ENCODE results near the gene CKAP4.

Gene CKAP4

GRCh38 chr12:106292339-106292738, 44.5 kb upstream of the CKAP4 start:
- Histone ChIP-seq H3K27ac (ENCODE audit: low read depth, low read length) (no peak overlapping the region), H4K20me1 (ENCODE audit: control insufficient read depth, insufficient read depth, low read depth, low read length) (no peaks in the 10 kb centered on the region), H3K79me2 (ENCODE audit: control insufficient read depth, low read length) (no peaks in the 10 kb centered on the region), H3K4me1 (ENCODE audit: control insufficient read depth, low read length) (peaks cover under 1% of the 10 kb centered on the region), H3K36me3 (ENCODE audit: control insufficient read depth, low read length) (no peaks in the 10 kb centered on the region), H3K4me3 (ENCODE audit: low read length) (no peak overlapping the region), H3K9me2 (replicated peaks; ENCODE audit: control insufficient read depth, low read length) (no peaks in the 10 kb centered on the region), H3F3A (ENCODE audit: control insufficient read depth, insufficient read depth) (no peaks in the 10 kb centered on the region), H3K27me3 (ENCODE audit: control insufficient read depth, low read length) (no peaks in the 10 kb centered on the region), H3K9me3 (ENCODE audit: control insufficient read depth, insufficient read depth, low read length) (no peaks in the 10 kb centered on the region), H3K4me2 (ENCODE audit: low read length) (no peak overlapping the region)
- TF ChIP-seq, protein P1, sequence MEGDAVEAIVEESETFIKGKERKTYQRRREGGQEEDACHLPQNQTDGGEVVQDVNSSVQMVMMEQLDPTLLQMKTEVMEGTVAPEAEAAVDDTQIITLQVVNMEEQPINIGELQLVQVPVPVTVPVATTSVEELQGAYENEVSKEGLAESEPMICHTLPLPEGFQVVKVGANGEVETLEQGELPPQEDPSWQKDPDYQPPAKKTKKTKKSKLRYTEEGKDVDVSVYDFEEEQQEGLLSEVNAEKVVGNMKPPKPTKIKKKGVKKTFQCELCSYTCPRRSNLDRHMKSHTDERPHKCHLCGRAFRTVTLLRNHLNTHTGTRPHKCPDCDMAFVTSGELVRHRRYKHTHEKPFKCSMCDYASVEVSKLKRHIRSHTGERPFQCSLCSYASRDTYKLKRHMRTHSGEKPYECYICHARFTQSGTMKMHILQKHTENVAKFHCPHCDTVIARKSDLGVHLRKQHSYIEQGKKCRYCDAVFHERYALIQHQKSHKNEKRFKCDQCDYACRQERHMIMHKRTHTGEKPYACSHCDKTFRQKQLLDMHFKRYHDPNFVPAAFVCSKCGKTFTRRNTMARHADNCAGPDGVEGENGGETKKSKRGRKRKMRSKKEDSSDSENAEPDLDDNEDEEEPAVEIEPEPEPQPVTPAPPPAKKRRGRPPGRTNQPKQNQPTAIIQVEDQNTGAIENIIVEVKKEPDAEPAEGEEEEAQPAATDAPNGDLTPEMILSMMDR (IDR thresholded peaks at IDR 0.05; ENCODE audit: low read depth, low read length, poor library complexity, severe bottlenecking): no peak
- no peak for TF ChIP-seq EZH2phosphoT487 (IDR thresholded peaks at IDR 0.05; ENCODE audit: borderline replicate concordance, low read length)

DNA sequence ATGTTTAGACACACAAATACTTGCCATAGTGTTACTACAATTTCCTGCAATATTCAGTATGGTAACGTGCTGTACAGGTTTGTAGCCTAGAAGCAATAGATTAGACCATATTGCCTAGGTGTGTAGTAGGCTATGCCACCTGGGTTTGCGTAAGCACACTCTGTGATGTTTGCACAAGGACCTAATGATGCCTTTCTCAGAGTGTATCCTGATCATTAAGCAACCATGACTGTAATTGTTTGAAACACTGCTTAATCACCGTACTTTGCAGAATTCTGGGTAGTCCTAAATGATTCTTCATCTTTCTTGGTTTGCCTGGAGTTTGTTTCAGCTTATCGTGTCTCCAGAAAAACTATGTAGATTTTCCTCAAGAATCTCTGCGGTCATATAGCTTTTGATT, 43.5 kb upstream of the CKAP4 start:
- no peaks in the 10 kb centered on the region for H3K36me3 ChIP-seq (ENCODE audit: control insufficient read depth, low read length)
- H4K20me1 ChIP-seq (ENCODE audit: control insufficient read depth, insufficient read depth, low read depth, low read length): no peaks in the 10 kb centered on the region
- no peaks in the 10 kb centered on the region for H3K9me3 ChIP-seq (ENCODE audit: control insufficient read depth, insufficient read depth, low read length)
- no peak for TF ChIP-seq EZH2phosphoT487 (IDR thresholded peaks at IDR 0.05; ENCODE audit: borderline replicate concordance, low read length)
- TF ChIP-seq, protein P1 (IDR thresholded peaks at IDR 0.05; ENCODE audit: low read depth, low read length, poor library complexity, severe bottlenecking): no peak
- no peaks in the 10 kb centered on the region for H3K4me1 ChIP-seq (ENCODE audit: control insufficient read depth, low read length)
- no peaks in the 10 kb centered on the region for H3K27me3 ChIP-seq (ENCODE audit: control insufficient read depth, low read length)
- H3K79me2 ChIP-seq (ENCODE audit: control insufficient read depth, low read length): no peaks in the 10 kb centered on the region
- H3K4me2 ChIP-seq (ENCODE audit: low read length): no peak overlapping the region
- H3K27ac ChIP-seq (ENCODE audit: low read depth, low read length): no peak overlapping the region
- H3K9me2 ChIP-seq (replicated peaks; ENCODE audit: control insufficient read depth, low read length): no peaks in the 10 kb centered on the region
- no peak overlapping the region for H3K4me3 ChIP-seq (ENCODE audit: low read length)
- H3F3A ChIP-seq (ENCODE audit: control insufficient read depth, insufficient read depth): no peaks in the 10 kb centered on the region

DNA sequence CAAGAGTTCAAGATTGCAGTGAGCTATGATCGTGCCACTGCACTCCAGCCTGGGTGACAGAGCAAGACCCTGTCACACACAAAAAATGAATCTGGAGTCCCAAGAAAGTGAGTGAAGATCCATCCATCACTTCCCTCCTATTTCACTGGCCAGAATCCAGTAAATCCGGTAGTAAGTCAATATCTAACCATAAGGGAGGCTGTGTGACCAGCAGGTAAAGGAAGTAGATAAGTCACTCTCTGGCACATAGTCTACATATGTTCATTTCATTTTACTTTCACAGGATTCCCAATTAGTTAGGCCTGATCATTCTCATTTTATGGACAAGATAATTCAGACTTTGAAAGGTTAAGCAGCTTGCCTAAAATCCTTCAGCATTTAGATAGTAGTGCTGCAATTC, 42.8 kb upstream of the CKAP4 start:
- H3K4me2 ChIP-seq (ENCODE audit: low read length): no peak overlapping the region
- H3K9me3 ChIP-seq (ENCODE audit: control insufficient read depth, insufficient read depth, low read length): no peaks in the 10 kb centered on the region
- H3F3A ChIP-seq (ENCODE audit: control insufficient read depth, insufficient read depth): no peaks in the 10 kb centered on the region
- no peaks in the 10 kb centered on the region for H4K20me1 ChIP-seq (ENCODE audit: control insufficient read depth, insufficient read depth, low read depth, low read length)
- no peaks in the 10 kb centered on the region for H3K9me2 ChIP-seq (replicated peaks; ENCODE audit: control insufficient read depth, low read length)
- no peak overlapping the region for H3K27ac ChIP-seq (ENCODE audit: low read depth, low read length)
- peaks cover 6% of the 10 kb centered on the region for H3K4me1 ChIP-seq (ENCODE audit: control insufficient read depth, low read length)
- no peaks in the 10 kb centered on the region; the same call in 1 of the 2 replicates for H3K27me3 ChIP-seq (ENCODE audit: control insufficient read depth, low read length)
- H3K79me2 ChIP-seq (ENCODE audit: control insufficient read depth, low read length): no peaks in the 10 kb centered on the region
- no peak for TF ChIP-seq EZH2phosphoT487 (IDR thresholded peaks at IDR 0.05; ENCODE audit: borderline replicate concordance, low read length)
- TF ChIP-seq, protein P1 (IDR thresholded peaks at IDR 0.05; ENCODE audit: low read depth, low read length, poor library complexity, severe bottlenecking): no peak
- no peaks in the 10 kb centered on the region for H3K36me3 ChIP-seq (ENCODE audit: control insufficient read depth, low read length)
- H3K4me3 ChIP-seq (ENCODE audit: low read length): no peak overlapping the region

All from DOHH2 (cell line).